H9 (cell line): ENCODE results near the gene SP100. TPM values are rescaled to one million over a fixed set of nuclear protein-coding genes. Genes with fewer than 3 reads are reported as not detected.

Source experiments
- DNase-seq: peaks from one replicate; pipeline ENCODE4 v3.0.0-alpha.2; 2017
- H2AFZ ChIP-seq: one replicate; pipeline ENCODE4 v1.6.1; 2013; ENCODE audit warnings: mild to moderate bottlenecking, low read length, control low read depth, moderate library complexity
- H2AK5ac ChIP-seq: 2 replicates; pipeline ENCODE4 v1.6.1; 2013; ENCODE audit warnings: low read length, control low read depth, mixed read lengths; ENCODE audit not compliant: insufficient read length
- H2BK120ac ChIP-seq: one replicate; pipeline ENCODE4 v1.6.1; 2013; ENCODE audit warnings: low read depth, mild to moderate bottlenecking, low read length, control low read depth, inconsistent platforms; ENCODE audit not compliant: poor library complexity, severe bottlenecking
- H2BK12ac ChIP-seq: 2 replicates; pipeline ENCODE4 v1.6.1; 2013; ENCODE audit warnings: low read length, control low read depth, mixed read lengths, low read depth; ENCODE audit not compliant: insufficient read length
- H2BK15ac ChIP-seq: 2 replicates; pipeline ENCODE4 v1.6.1; 2013; ENCODE audit warnings: low read depth, low read length, control low read depth
- H2BK20ac ChIP-seq: one replicate; pipeline ENCODE4 v1.6.1; 2013; ENCODE audit warnings: low read depth, mild to moderate bottlenecking, low read length, control low read depth, inconsistent platforms; ENCODE audit not compliant: poor library complexity, severe bottlenecking
- H2BK5ac ChIP-seq: 2 replicates; pipeline ENCODE4 v1.6.1; 2013; ENCODE audit warnings: low read length, control low read depth, mixed read lengths; ENCODE audit not compliant: insufficient read length
- H3K14ac ChIP-seq: 2 replicates; pipeline ENCODE4 v1.6.1; 2013; ENCODE audit warnings: low read length, control low read depth; ENCODE audit not compliant: insufficient read depth
- H3K18ac ChIP-seq: 2 replicates; pipeline ENCODE4 v1.6.1; 2013; ENCODE audit warnings: low read depth, mild to moderate bottlenecking, mixed read lengths, low read length, control low read depth; ENCODE audit not compliant: insufficient read length
- H3K23ac ChIP-seq: 2 replicates; pipeline ENCODE4 v1.6.1; 2013; ENCODE audit warnings: low read length, control low read depth, mixed read lengths, low read depth; ENCODE audit not compliant: insufficient read length
- H3K23me2 ChIP-seq: 2 replicates; pipeline ENCODE4 v1.6.1; 2013; ENCODE audit warnings: low read depth, mild to moderate bottlenecking, mixed read lengths, low read length, control low read depth; ENCODE audit not compliant: insufficient read length, poor library complexity, severe bottlenecking
- H3K27ac ChIP-seq: 2 replicates; pipeline ENCODE4 v1.5.1; 2013; ENCODE audit warnings: low read length, control low read depth, mixed read lengths, low read depth; ENCODE audit not compliant: insufficient read length
- H3K27me3 ChIP-seq: 2 replicates; pipeline ENCODE4 v1.6.1; 2013; ENCODE audit warnings: low read length, control low read depth, inconsistent platforms; ENCODE audit not compliant: insufficient read depth
- H3K4ac ChIP-seq: 2 replicates; pipeline ENCODE4 v1.6.1; 2013; ENCODE audit warnings: low read depth, mild to moderate bottlenecking, control low read depth, inconsistent platforms, low read length, moderate library complexity
- H3K4me1 ChIP-seq: 2 replicates; pipeline ENCODE4 v1.6.1; 2013; ENCODE audit warnings: low read length, control low read depth, inconsistent platforms; ENCODE audit not compliant: insufficient read depth
- H3K4me2 ChIP-seq: 2 replicates; pipeline ENCODE4 v1.6.1; 2013; ENCODE audit warnings: low read length, control low read depth, mixed read lengths; ENCODE audit not compliant: insufficient read length, insufficient read depth
- H3K56ac ChIP-seq: 2 replicates; pipeline ENCODE4 v1.6.1; 2013; ENCODE audit warnings: low read depth, mild to moderate bottlenecking, mixed read lengths, low read length, control low read depth; ENCODE audit not compliant: insufficient read length
- H3K79me1 ChIP-seq: 2 replicates; pipeline ENCODE4 v1.6.1; 2013; ENCODE audit warnings: low read depth, mild to moderate bottlenecking, moderate library complexity, low read length, control low read depth, inconsistent platforms; ENCODE audit not compliant: insufficient read depth, poor library complexity, severe bottlenecking
- H3K79me2 ChIP-seq: 2 replicates; pipeline ENCODE4 v1.6.1; 2013; ENCODE audit warnings: low read length, control low read depth, inconsistent platforms; ENCODE audit not compliant: insufficient read depth
- H3K9ac ChIP-seq: 2 replicates; pipeline ENCODE4 v1.6.1; 2013; ENCODE audit warnings: low read length, control low read depth, mixed read lengths; ENCODE audit not compliant: insufficient read length; ENCODE audit errors: extremely low read depth
- H3K9me3 ChIP-seq: one replicate; pipeline ENCODE4 v1.6.1; 2013; ENCODE audit warnings: low read depth, low read length, inconsistent platforms; ENCODE audit not compliant: control insufficient read depth
- H3T11ph ChIP-seq: one replicate; pipeline ENCODE4 v1.6.1; 2013; ENCODE audit warnings: mild to moderate bottlenecking, low read length, control low read depth, inconsistent platforms
- H4K20me1 ChIP-seq: one replicate; pipeline ENCODE4 v1.6.1; 2013; ENCODE audit not compliant: control insufficient read depth, insufficient read length, insufficient read depth
- H4K5ac ChIP-seq: 2 replicates; pipeline ENCODE4 v1.6.1; 2013; ENCODE audit warnings: low read depth, mild to moderate bottlenecking, mixed read lengths, low read length, control low read depth; ENCODE audit not compliant: insufficient read length
- H4K8ac ChIP-seq: replicated peaks from 2 replicates; pipeline ENCODE4 v1.6.1; 2013; ENCODE audit warnings: low read length, control low read depth, mixed read lengths, low read depth; ENCODE audit not compliant: insufficient read length
- H4K91ac ChIP-seq: 2 replicates; pipeline ENCODE4 v1.6.1; 2013; ENCODE audit warnings: low read depth, mild to moderate bottlenecking, moderate library complexity, mixed read lengths, low read length, control low read depth; ENCODE audit not compliant: insufficient read length
- H3K27ac Mint-ChIP-seq, 3 experiments: 2 replicates in 2 of 3; 3 replicates in 1 of 3; pipeline ENCODE4 v1.8.0; 2020 to 2021; ENCODE audit warnings: mixed read lengths in 3 of 3, mild to moderate bottlenecking in 1 of 3, moderate library complexity in 1 of 3
- H3K27me3 Mint-ChIP-seq: 2 replicates; pipeline ENCODE4 v1.8.0; 2021; ENCODE audit warnings: low read depth, mild to moderate bottlenecking, moderate library complexity, mixed read lengths
- H3K36me3 Mint-ChIP-seq, 3 experiments: 2 replicates in 2 of 3; 3 replicates in 1 of 3; pipeline ENCODE4 v1.8.0; 2020 to 2021; ENCODE audit warnings: low read depth in 3 of 3, mixed read lengths in 3 of 3; ENCODE audit not compliant: insufficient read depth in 1 of 3
- H3K4me1 Mint-ChIP-seq, 2 experiments: 2 replicates each; pipeline ENCODE4 v1.8.0; 2020; ENCODE audit warnings: mixed read lengths in 2 of 2
- H3K4me3 Mint-ChIP-seq, 2 experiments: 2 replicates in 1 of 2; 3 replicates in 1 of 2; pipeline ENCODE4 v1.8.0; 2020 to 2021; ENCODE audit warnings: mild to moderate bottlenecking in 2 of 2, mixed read lengths in 2 of 2, moderate library complexity in 1 of 2
- H3K9me3 Mint-ChIP-seq, 2 experiments: 2 replicates in 1 of 2; 3 replicates in 1 of 2; pipeline ENCODE4 v1.8.0; 2020; ENCODE audit warnings: mild to moderate bottlenecking in 2 of 2, mixed read lengths in 2 of 2, moderate library complexity in 1 of 2
- CTCF ChIP-seq: fragments of 200-600 bp; sonication (generic); conservative IDR thresholded peaks from 3 replicates; pipeline ENCODE4 v1.8.0; 2021; ENCODE audit warnings: antibody characterized with exemption, mild to moderate bottlenecking
- WGBS: extraction: QIAGEN DNeasy Blood & Tissue Kit; methylation state at CpG from one replicate; pipeline ENCODE4 v1.1.7; 2013; ENCODE audit warnings: missing lambda C conversion rate, low lambda C conversion rate, mixed read lengths; ENCODE audit not compliant: insufficient read length; ENCODE audit errors: extremely low coverage; 5-methylcytosine and 5-hydroxymethylcytosine counted together
- total RNA-seq: library from RNA; stranded (reverse); gene quantifications from 2 replicates; pipeline ENCODE4 v1.2.1, GENCODE V29; 2021

Gene SP100
- total RNA-seq, 1 experiment from 2014 or later, result 0.28 TPM

- DNase-seq, result no peak
- H3K79me1 ChIP-seq, result no peaks in the 10 kb centered on the region
- no peak overlapping the region for H3K27ac Mint-ChIP-seq
- H3K23ac ChIP-seq, result no peak overlapping the region
- H3K4me1 ChIP-seq, result no peaks in the 10 kb centered on the region
- no peak overlapping the region for H3K27ac ChIP-seq
- H3K23me2 ChIP-seq, result no peaks in the 10 kb centered on the region
- no peak overlapping the region for H3K56ac ChIP-seq
- no peak overlapping the region for H3K14ac ChIP-seq
- H3K9me3 ChIP-seq, result no peaks in the 10 kb centered on the region
- WGBS, result no CpG with 5 or more reads among the region's 9 CpGs
- no peak overlapping the region for H4K8ac ChIP-seq
- H2BK5ac ChIP-seq, result no peak overlapping the region
- H3K27me3 Mint-ChIP-seq, result peaks cover 7% of the 10 kb centered on the region
- H2AFZ ChIP-seq, result no peak overlapping the region
- H2BK15ac ChIP-seq, result no peak overlapping the region
- H3T11ph ChIP-seq, result no peak overlapping the region
- H3K4me2 ChIP-seq, result no peak overlapping the region
- no peak overlapping the region for H3K4me3 Mint-ChIP-seq
- H2BK12ac ChIP-seq, result no peak overlapping the region
- peaks cover 0 to 5% of the 10 kb centered on the region in 2 experiments; a peak in 1 of 4 replicates for H3K4me1 Mint-ChIP-seq
- no peak for TF ChIP-seq CTCF
- no peak overlapping the region for H2AK5ac ChIP-seq
- H3K27me3 ChIP-seq, result no peaks in the 10 kb centered on the region
- no peak overlapping the region for H4K91ac ChIP-seq
- no peak overlapping the region for H3K18ac ChIP-seq
- no peak overlapping the region for H2BK120ac ChIP-seq
- H3K79me2 ChIP-seq, result no peaks in the 10 kb centered on the region
- H3K36me3 Mint-ChIP-seq, result no peaks in the 10 kb centered on the region
- H2BK20ac ChIP-seq, result no peak overlapping the region
- H3K9me3 Mint-ChIP-seq, result no peaks in the 10 kb centered on the region
- no peak overlapping the region for H4K5ac ChIP-seq
- H4K20me1 ChIP-seq, result no peaks in the 10 kb centered on the region
- no peak overlapping the region for H3K4ac ChIP-seq
- H3K9ac ChIP-seq, result no peak overlapping the region
Observed at GRCh38 chr2:230418341-230419016, 2.5 kb downstream of the SP100 start.
